ENCODE measurements around the gene ACSF3. TPM values are rescaled to one million over a fixed set of nuclear protein-coding genes. Genes with fewer than 3 reads are reported as not detected.

The ACSF3 gene
- total RNA-seq, 4 donors from 2014 or later, result 17.8 to 20.7 (median 19.4) TPM

GRCh38 chr16:89052191-89052889 is 41.3 kb upstream of the ACSF3 start:
- ATAC-seq (no peak), DNase-seq (no peak)
- in situ Hi-C loops (cut with MboI; ENCODE audit: low sequenced_read_pairs in 4 of 4), result no loop called here
- Histone ChIP-seq H3K36me3 (no peaks in the 10 kb centered on the region), H3K4me3 (peak overlapping the region in 1 of 4 donors; percentile 17), H3K27ac (no peak overlapping the region), H3K9me3 (no peaks in the 10 kb centered on the region), H3K27me3 (peaks cover 43 to 67% (median 54%) of the 10 kb centered on the region in 3 donors), H3K4me1 (no peaks in the 10 kb centered on the region)
- intact Hi-C loops (cut with DNase I; ENCODE audit: low total_unique reads), result no loop called here
- TF ChIP-seq, protein P1, sequence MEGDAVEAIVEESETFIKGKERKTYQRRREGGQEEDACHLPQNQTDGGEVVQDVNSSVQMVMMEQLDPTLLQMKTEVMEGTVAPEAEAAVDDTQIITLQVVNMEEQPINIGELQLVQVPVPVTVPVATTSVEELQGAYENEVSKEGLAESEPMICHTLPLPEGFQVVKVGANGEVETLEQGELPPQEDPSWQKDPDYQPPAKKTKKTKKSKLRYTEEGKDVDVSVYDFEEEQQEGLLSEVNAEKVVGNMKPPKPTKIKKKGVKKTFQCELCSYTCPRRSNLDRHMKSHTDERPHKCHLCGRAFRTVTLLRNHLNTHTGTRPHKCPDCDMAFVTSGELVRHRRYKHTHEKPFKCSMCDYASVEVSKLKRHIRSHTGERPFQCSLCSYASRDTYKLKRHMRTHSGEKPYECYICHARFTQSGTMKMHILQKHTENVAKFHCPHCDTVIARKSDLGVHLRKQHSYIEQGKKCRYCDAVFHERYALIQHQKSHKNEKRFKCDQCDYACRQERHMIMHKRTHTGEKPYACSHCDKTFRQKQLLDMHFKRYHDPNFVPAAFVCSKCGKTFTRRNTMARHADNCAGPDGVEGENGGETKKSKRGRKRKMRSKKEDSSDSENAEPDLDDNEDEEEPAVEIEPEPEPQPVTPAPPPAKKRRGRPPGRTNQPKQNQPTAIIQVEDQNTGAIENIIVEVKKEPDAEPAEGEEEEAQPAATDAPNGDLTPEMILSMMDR (IDR thresholded peaks at IDR 0.05 in 4 of 5, conservative IDR thresholded peaks at IDR 0.05 in 1 of 5), result no peak
- TF ChIP-seq POLR2A (IDR thresholded peaks at IDR 0.05), result no peak

- in situ Hi-C loops (cut with MboI; ENCODE audit: low sequenced_read_pairs in 4 of 4) (no loop called here), intact Hi-C loops (cut with DNase I; ENCODE audit: low total_unique reads) (no loop called here)
- Histone ChIP-seq H3K4me3 (peak overlapping the region in 1 of 4 donors; percentile 17), H3K9me3 (no peaks in the 10 kb centered on the region), H3K27ac (no peak overlapping the region), H3K36me3 (no peaks in the 10 kb centered on the region), H3K27me3 (peaks cover 48 to 65% (median 58%) of the 10 kb centered on the region in 3 donors), H3K4me1 (no peaks in the 10 kb centered on the region)
- no peak for ATAC-seq
- TF ChIP-seq POLR2A (IDR thresholded peaks at IDR 0.05), result no peak
- DNase-seq, result no peak
Measured at GRCh38 chr16:89052890-89053724, 40.5 kb upstream of the ACSF3 start.

DNA sequence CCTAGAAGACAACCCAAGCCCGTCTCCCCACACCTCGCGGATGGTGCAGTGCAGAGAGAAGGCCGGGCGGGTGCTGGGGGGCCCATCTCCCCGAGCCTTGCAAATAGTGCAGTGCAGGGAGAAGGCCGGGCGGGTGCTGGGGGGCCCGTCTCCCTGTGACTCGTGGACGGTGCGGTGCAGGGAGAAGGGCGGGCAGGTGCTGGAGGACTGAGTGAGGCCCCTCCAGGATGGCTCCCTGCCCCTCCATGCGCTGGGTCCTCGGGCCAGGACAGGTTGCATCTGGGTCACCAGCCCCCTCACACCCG is 40.0 kb upstream of the ACSF3 start:
- Histone ChIP-seq H3K4me1 (no peaks in the 10 kb centered on the region), H3K27ac (no peak overlapping the region), H3K4me3 (no peak overlapping the region), H3K9me3 (no peaks in the 10 kb centered on the region), H3K27me3 (peaks cover 43 to 65% (median 61%) of the 10 kb centered on the region in 3 donors), H3K36me3 (no peaks in the 10 kb centered on the region)
- in situ Hi-C loops (cut with MboI; ENCODE audit: low sequenced_read_pairs in 4 of 4), result no loop called here
- TF ChIP-seq, protein P1 (IDR thresholded peaks at IDR 0.05 in 4 of 5, conservative IDR thresholded peaks at IDR 0.05 in 1 of 5), result no peak
- no peak for TF ChIP-seq POLR2A (IDR thresholded peaks at IDR 0.05)
- intact Hi-C loops (cut with DNase I; ENCODE audit: low total_unique reads), result no loop called here
- ATAC-seq, result no peak
- no peak for DNase-seq

DNA sequence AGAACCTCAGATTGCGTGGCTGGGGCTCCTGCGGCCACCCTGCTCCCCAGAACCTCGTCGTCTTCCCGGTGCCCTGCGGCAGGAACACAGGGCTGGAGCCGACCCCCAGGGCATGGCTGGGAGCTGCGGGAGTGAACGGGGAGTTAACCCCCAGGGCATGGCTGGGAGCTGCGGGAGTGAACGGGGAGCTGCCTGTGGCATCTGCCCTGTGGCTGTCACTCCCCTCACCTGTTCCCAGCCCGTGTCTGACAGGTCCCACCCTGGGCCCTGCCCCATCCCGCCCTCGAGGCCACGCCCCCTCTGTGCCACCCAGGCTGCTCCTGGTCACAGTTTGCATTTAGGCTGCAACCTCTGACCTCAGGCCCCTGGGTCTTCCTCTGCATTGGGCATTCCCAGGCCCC is 39.4 kb upstream of the ACSF3 start:
- in situ Hi-C loops (cut with MboI; ENCODE audit: low sequenced_read_pairs in 4 of 4) (no loop called here), intact Hi-C loops (cut with DNase I; ENCODE audit: low total_unique reads) (no loop called here)
- H3K36me3 ChIP-seq, result no peaks in the 10 kb centered on the region
- H3K9me3 ChIP-seq, result no peaks in the 10 kb centered on the region
- H3K27me3 ChIP-seq, result peaks cover 38 to 61% (median 59%) of the 10 kb centered on the region in 3 donors
- H3K4me3 ChIP-seq, result no peak overlapping the region
- no peaks in the 10 kb centered on the region for H3K4me1 ChIP-seq
- DNase-seq, result no peak
- no peak for ATAC-seq
- H3K27ac ChIP-seq, result no peak overlapping the region
- no peak for TF ChIP-seq POLR2A (IDR thresholded peaks at IDR 0.05)
- TF ChIP-seq, protein P1 (IDR thresholded peaks at IDR 0.05 in 4 of 5, conservative IDR thresholded peaks at IDR 0.05 in 1 of 5), result no peak

GRCh38 chr16:89054714-89055113 is 38.9 kb upstream of the ACSF3 start:
- intact Hi-C loops (cut with DNase I; ENCODE audit: low total_unique reads) (no loop called here), in situ Hi-C loops (cut with MboI; ENCODE audit: low sequenced_read_pairs in 4 of 4) (no loop called here)
- no peak for DNase-seq
- no peaks in the 10 kb centered on the region for H3K9me3 ChIP-seq
- ATAC-seq, result no peak
- H3K4me3 ChIP-seq, result no peak overlapping the region
- H3K36me3 ChIP-seq, result no peaks in the 10 kb centered on the region
- no peaks in the 10 kb centered on the region for H3K4me1 ChIP-seq
- H3K27me3 ChIP-seq, result peaks cover 34 to 56% (median 55%) of the 10 kb centered on the region in 3 donors
- no peak overlapping the region for H3K27ac ChIP-seq
- no peak for TF ChIP-seq POLR2A (IDR thresholded peaks at IDR 0.05)
- TF ChIP-seq, protein P1 (IDR thresholded peaks at IDR 0.05 in 4 of 5, conservative IDR thresholded peaks at IDR 0.05 in 1 of 5), result no peak

Data from gastrocnemius medialis (tissue), 4 donors.